Fibroblast of the conjunctiva (primary cell): ENCODE results near the gene PEX10.
"Not testable (repeated sequence)": the region's sequence is repeated elsewhere in the genome, so short reads cannot be mapped to it uniquely, and the experiment has no call there.

ENCODE experiments used
- DNase-seq: peaks from one replicate; pipeline ENCODE4 v3.0.0-alpha.2; 2010; ENCODE audit warnings: low read depth

The PEX10 gene

DNA sequence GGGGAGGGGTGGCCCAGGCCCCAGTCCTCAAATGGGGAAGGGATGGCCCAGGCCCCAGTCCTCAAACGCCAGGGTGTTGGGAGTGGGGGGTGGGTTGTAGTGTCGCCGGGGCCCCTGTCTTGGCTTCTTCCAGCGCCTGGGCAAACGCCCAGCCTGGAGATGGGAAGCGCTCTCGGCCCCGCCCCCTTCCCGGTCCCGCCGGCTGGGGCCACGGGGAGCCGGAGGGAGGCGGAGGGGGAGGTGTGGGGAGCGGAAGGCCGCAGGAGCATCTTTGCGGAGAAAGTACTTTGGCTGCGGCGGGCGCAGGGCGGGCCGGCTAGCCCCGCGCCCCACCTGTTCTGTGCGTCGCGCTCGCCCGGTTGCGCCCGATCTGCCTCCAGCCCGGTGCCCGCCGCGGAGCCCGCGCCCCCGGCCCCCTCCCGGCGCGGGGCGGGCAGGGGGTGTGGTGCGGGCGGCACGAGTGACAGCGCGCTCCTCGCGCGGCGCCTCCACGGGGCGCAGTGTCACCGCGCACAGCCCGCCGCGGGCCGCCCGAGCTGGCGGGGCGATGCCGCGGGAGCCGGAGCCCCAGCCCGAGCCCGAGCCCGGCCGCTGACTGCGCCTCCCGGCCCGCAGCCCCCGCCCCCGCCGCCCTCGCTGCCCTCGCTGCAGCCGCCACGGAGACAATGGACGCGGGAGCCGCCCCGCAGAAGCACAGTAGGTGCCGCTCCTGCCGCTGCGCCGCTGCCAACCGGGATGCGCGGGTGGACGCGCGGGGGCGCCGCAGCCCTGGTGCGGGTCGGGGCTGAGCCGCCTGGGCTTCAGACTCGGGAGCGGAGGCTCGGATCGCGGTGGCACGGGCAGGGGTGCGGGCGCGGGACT is 31.1 kb upstream of the PEX10 start:
- DNase-seq = no peak

DNA sequence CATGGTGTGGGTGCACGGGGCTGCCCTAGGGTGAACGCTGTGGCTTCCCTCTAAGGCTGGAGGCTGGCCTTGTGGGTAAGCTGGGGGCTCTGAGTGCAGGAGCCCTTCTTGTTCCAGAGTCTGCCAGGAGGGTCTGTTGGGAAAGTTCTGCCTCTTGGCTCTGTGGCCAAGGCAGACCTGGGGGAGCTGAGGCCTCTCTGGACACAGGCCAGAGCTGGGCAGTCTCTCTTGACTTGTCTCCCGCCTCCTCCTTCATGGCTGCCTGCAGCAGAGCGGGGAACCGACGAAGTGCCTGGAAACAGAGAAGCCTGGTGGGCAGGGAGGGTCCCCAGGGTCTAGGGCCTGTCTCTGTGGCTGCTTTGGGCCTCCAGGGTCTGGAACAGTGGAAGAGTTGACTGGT is 30.3 kb upstream of the PEX10 start:
- no peak for DNase-seq

DNA sequence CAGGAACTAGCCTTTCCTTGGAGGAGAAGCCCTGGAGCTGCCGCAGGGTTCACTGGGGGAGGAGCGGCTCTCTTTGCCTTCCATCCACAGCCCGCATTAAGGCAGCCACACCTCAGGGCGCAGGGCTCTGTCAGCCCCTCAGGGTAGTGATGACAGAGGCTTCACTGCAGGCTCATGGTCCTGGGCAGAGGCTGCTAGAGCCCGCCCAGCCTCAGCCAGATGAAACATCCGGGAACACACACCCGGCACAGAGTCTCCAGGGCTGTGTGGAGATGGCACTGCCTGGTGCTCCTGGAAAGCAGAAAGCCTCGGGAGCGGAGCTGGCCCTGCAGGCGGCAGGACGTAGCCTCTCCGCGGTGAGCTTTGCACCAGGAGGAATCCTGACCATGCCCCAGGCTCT is 29.4 kb upstream of the PEX10 start:
- DNase-seq = no peak

GRCh38 chr1:2440346-2440745 is 28.0 kb upstream of the PEX10 start:
- DNase-seq = not testable (repeated sequence)

DNA sequence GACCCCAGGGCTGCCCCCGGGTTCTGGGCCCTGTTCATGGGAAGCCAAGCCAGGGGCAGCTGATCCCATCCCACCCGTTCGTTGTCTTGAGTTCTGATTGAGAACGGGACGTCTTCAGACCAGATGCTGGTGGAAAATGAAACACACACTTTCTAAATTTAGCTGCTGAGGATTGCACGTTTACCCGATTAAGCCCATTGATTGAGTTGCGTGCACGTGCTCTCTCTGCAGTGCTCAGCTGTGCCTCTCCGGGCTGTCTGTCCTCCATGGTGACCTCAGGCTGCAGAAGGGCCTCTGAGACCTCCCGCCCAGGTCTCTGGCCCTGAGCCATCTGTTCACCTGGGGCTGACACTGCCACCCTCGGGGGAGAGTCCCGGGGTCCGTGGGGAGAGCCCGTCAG is 27.0 kb upstream of the PEX10 start:
- no peak for DNase-seq

- DNase-seq = no peak
Observed at GRCh38 chr1:2438641-2439040, 26.3 kb upstream of the PEX10 start.

DNA sequence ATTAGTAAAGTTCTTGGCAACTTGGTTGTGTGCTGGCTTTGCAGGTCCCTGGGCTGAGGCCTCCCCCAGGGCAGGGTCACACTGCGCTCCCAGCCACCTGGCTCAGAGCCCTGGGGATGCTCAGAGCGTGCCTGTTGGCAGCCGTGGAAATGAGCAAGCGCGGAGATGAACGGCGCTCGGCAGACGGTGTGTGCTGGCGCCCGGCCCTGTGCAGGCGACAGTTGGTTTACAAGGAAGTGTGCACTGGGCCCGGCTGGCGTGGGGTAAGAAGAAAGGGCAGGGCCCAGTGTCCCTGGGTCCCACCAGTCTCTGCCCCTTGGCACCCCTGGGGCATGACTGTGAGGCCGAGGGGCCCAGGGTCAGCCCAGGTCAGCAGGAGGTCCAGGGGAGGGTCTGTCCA is 25.7 kb upstream of the PEX10 start:
- DNase-seq = no peak

GRCh38 chr1:2437617-2438016 is 25.3 kb upstream of the PEX10 start:
- no peak for DNase-seq

- DNase-seq = no peak
Observed at GRCh38 chr1:2436876-2437275, 24.5 kb upstream of the PEX10 start.

GRCh38 chr1:2435746-2436355 is 23.5 kb upstream of the PEX10 start:
- no peak for DNase-seq

DNA sequence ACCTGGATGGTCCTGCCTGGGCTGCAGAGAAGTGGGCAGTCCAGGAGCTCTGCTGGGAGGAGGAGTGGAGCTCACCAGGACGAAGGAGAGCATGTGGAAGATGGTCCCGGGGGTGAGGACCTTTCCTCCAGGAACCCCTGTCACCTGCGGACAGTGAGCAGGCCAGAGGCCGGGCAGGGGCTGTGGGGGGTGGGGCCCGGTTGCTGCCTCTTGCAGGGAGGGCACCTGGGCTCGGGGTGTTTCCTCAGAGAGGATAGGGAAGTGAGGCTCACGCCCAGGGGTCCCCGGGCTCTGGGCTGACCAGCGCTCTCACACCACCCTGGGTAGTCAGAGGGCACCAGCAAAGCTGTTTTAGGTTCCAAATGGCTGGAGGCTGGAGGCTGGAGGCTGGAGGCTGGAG is 22.7 kb upstream of the PEX10 start:
- DNase-seq = no peak

DNA sequence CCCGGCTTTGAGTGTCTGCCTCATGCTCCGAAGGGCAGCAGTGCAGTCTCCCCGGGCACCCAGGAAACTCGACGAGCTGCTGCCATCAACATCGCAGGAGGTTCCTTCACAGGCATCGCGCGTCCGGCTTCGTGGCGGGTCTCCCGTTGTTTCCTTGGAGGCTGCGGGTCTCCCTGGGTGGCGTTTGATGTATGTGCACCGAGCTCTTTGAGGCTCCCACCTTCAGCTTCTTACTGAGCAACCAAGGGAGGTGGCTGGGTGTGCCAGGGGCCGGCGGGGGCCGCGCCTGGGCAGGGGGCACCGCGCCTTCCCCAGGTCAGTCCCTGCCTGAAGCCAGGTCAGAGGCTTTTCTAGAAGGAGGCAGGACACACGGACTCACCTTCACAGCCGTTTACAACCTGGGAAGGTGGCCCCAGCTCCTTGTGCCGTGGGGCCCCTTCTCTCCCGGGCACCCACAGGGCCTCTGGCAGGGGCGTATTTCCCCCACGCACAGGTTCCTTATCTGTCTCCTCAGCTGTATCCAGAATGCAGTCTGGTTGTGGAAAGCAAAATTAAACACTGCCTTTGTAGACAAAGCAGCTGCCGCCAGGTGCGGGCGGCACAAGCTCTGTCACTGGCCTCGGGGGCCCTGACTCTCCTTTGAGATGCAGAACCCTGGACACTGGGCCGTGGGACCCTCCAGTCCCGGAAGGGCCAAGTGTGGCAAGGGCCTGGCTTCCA is 21.7 kb upstream of the PEX10 start:
- DNase-seq = no peak

GRCh38 chr1:2433196-2433595 is 20.8 kb upstream of the PEX10 start:
- no peak for DNase-seq

DNA sequence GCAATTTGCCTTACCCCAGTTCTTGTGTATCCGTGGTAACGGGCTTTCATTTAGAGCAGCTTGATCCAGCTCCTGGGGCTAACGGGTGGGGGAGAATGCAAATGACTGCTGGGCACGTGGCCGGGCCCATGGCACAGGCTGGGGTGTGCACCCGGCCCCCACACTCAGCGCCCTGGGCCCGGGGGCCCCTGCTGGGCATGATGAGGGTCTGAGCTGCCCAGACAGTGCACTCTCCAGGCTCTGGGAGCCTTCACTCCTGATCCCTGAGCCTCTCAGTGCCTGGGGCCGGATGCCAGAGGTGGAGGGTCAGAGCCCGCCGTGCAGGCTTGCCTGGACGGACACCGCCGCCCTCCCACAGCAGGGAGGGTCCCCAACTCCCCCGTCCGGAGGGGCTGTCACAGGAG is 20.1 kb upstream of the PEX10 start:
- DNase-seq = no peak

- DNase-seq = no peak
Observed at GRCh38 chr1:2431518-2431917, 19.2 kb upstream of the PEX10 start.

DNA sequence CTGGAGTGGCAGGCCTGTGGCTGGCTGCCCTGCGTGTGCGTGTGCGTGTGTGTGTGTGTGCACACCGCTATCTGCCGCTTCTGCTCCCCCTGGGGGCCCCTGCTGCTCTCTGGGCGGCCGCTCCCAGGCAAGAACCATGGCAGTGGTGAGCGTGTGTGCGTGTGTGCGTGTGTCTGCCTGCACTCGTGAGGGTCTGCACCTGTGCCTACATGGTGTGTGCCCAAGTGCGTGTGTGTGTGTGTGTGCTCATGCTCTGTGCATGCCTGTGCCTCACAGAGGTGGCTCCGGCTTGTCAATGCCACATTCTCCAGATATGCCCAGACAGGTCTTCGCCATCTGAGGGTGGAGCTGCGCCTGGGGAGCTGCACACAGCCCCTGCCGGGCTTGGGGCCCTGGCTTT is 18.7 kb upstream of the PEX10 start:
- no peak for DNase-seq

- DNase-seq = no peak
Observed at GRCh38 chr1:2430592-2430973, 18.2 kb upstream of the PEX10 start.

- no peak for DNase-seq
Observed at GRCh38 chr1:2429780-2430591, 17.6 kb upstream of the PEX10 start.

DNA sequence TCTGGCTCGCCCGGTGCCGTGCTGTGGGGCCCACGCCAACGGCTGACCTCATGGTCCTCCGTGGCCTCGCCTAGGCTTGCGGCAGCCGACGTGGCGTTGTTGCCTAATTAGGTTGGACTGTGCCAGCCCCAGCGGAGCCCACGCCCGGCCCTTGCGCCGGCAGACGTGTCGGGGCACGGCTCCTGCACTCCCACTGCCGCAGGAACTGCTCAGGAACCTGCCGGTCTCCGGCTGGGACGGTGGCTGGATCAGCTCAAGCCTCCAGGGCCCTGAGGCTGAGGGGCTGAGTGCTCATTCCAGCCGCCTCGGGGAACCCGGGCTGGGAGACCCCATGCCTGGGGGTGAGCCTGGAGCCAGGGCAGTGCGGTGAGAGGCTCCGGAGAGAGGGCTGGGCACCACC is 16.1 kb upstream of the PEX10 start:
- DNase-seq = no peak

DNA sequence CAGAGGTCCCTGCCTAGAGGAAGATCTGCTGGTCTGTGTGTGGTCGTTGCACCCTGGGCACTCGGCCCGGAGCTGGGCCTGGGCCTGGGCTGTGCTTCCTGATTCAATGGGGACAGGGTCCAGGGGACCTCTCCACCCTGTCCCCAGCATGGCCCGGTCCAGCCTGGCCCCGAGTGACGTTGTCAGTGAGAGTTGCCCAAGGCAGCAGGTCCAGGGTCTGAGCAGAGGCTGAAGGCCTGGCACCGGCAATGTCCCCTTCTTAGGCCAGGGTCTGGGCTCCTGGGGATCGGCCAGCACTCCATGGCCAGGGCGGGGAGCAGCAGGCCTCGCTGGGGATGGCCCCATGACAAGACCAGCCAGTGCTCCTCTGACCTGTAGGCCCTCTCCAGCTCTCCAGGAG is 15.6 kb upstream of the PEX10 start:
- no peak for DNase-seq

GRCh38 chr1:2427051-2427450 is 14.7 kb upstream of the PEX10 start:
- DNase-seq = no peak

DNA sequence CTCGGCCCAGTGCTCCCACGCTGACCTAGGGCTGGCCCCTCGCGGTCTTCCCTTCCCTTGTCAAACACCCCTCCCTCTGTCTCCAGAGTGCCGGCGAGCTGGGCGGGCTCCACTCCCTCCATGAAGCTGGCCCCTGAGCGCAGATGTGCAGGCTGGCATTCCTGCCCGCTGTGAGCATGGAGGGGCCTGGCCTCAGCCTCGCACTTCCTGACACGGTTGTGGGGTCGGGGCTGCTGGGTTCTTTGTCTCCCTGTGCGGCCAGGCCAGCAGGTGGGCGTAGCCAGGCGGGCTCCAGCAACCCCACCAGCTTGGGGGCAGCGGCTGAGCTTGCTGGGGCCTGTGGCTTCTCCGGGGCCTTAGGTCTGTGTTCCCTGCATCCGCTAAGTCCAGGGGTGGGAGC is 14.2 kb upstream of the PEX10 start:
- DNase-seq = no peak
